DND-41 (cell line): ENCODE data around the gene SGTA.

ENCODE experiments used
- CTCF ChIP-seq: IDR thresholded peaks from 2 replicates; pipeline ENCODE4 v1.5.1; 2012; ENCODE audit warnings: borderline replicate concordance, low read length, moderate library complexity, mild to moderate bottlenecking; ENCODE audit not compliant: poor library complexity, severe bottlenecking; ENCODE audit errors: extremely low read depth
- EZH2 ChIP-seq: IDR thresholded peaks from 3 replicates; pipeline ENCODE4 v1.6.1; 2012; ENCODE audit warnings: borderline replicate concordance, low read depth, mild to moderate bottlenecking, moderate library complexity, low read length, inconsistent platforms; ENCODE audit not compliant: severe bottlenecking

GRCh38 chr19:2816641-2817040, 33.6 kb upstream of the SGTA start:
- TF ChIP-seq CTCF (no peak), EZH2 (no peak)
